RKO (cell line): ENCODE results near the gene COBLL1.
A peak's percentile ranks its signal among the peaks of the same experiment; 100 is the strongest.

Experiments used
- DNase-seq: peaks from one replicate; pipeline ENCODE4 v3.0.0-alpha.2; 2016; ENCODE audit warnings: low spot score

COBLL1 gene

DNA sequence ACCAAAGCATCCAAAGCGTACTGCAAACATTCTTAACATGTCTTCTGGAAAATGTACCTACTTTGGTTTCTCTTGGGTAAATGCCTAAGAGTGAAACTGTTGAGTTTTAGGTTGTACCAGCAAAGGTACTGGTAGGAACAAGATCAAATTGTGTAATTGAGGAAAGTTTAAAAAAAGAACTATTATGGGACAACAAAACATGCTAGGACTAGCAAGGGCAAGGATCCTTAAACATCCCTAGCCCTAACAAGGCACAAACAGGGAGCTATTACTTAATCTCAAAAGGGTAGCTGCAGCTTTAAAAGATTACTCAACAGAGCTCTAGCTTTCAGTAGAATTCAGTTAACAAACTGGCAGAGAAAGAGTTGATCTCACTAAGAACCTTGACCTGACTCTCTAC is 164.4 kb downstream of the COBLL1 start:
- no peak for DNase-seq

DNA sequence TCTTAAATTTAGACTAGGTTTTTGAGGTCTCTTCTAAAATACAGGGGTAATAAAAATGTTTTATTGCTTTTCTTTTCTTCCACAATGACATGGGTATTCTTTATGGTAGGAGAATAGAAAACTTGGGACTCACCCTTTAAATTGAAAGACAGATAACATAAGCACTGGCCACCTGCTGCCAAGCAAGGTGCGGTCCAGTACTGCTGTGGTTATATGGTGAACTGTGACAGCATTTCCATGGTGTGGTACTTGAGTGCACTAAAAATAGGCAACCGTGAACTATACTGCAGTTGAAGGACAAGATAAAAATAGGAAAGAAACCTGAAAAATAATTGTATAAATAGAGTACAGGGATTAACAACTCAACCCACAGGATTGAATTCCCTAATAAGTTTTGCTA is 165.9 kb downstream of the COBLL1 start:
- DNase-seq = no peak

GRCh38 chr2:164675027-164675426 is 166.6 kb downstream of the COBLL1 start:
- no peak for DNase-seq

DNA sequence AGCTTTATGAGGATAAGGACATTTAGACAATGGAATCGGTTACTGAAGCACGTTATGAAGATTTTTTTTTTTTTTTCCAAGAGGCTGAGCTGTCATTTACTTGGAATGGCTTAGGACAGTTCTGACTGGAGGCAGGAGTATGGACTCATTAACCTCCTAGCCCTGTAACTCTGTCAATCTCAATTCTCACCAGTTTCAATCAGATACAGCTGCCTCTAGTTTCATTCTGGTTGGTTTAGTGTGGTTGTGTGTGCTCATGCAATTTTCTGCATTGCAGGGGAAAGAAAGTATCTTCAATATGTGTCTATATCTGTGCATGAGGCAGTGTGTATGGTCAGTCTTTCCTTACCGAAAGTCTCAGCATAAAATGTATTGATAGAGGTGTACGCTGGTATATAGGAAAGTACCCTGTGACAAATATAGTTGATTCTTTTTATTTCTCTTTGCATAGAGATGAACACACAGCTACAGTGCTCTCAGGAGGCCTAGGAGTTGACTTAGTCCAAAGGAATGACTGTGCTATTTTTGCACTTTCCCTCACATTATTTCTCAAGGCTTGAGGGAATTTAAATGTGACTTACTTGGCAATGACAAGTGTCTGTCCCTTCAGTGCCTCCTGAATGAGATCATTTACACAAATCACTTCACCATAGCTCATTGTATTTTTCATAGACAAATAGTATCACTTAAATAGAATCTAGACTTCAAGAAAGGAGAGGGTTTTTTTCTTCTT is 169.8 kb downstream of the COBLL1 start:
- no peak for DNase-seq

DNA sequence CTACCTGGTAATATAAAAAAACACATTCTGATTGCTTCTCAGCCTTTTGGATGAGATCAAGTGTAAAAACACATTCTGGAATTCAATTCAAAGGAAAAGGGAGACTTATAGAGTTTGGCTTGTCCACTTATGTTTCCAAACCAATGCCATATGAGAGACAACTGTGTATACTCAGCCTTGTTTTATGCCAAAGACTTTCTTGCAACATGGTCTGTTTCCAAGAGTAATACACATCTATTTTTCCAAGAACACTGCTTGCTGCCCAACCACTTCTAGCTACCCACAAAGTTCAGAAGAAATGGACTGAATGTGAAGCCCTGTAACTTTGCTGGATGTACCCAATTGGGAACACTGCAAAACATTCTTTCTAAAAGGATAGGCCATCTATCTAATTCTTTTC is 172.3 kb downstream of the COBLL1 start:
- DNase-seq = no peak

GRCh38 chr2:164667566-164667965 is 174.1 kb downstream of the COBLL1 start:
- DNase-seq = no peak

- no peak for DNase-seq
These were observed 177.6 kb downstream of the COBLL1 start for GRCh38 chr2:164664070-164664469.

DNA sequence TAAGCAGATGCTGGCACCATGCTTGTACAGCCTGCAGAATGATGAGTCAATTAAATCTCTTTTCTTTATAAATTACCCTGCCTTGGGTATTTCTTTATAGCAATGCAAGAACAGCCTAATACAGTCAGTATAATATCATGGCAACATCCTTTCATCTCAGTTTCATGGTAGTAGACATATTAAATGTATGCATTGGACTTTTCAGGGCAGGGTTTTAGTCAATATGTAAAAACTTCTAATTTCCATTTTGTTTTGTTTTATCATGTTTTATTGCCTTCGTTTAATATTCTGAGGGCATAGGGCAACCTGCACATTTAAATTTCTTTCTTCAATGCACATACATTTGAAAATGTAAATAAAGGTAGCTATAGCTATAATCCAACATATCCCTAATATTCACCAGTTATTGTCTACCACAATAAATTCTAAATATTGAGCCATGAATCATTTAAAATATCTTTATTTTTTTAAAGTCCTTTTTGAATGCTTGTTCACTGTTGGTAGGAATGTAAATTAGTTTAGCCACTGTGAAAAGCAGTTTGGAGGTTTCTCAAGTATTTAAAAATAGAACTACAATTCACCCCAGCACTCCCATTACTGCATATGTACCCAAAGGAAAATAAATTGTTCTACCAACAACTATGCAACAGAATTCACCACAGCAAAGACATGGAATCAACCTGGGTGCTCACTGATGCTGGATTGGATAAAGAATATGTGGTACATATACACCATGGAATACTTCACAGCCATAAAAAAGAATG is 178.6 kb downstream of the COBLL1 start:
- no peak for DNase-seq

- no peak for DNase-seq
These were observed 179.6 kb downstream of the COBLL1 start for GRCh38 chr2:164662066-164662465.

- peak; percentile 7 for DNase-seq
These were observed 180.3 kb downstream of the COBLL1 start for GRCh38 chr2:164661349-164661748.

DNA sequence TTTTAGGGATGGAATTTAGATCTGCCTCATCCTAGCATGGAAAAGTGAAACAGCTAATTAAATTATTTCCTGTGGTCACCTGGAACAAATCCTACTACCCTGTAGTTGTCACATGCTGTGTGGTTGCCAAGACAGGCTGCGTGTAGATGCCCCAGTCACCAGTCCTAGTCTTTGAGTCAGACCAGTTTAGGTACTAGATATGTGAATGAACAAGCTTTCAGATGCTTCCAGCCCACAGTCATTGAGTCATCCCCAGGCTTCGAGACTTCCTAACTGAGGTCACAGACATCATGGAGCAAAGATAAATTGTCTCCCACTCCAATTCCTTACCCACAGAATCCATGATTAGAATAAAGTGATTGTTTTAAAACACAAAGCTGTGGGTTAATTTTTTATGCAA is 184.5 kb downstream of the COBLL1 start:
- DNase-seq = peak; percentile 35

GRCh38 chr2:164655750-164656149 is 185.9 kb downstream of the COBLL1 start:
- DNase-seq = no peak

DNA sequence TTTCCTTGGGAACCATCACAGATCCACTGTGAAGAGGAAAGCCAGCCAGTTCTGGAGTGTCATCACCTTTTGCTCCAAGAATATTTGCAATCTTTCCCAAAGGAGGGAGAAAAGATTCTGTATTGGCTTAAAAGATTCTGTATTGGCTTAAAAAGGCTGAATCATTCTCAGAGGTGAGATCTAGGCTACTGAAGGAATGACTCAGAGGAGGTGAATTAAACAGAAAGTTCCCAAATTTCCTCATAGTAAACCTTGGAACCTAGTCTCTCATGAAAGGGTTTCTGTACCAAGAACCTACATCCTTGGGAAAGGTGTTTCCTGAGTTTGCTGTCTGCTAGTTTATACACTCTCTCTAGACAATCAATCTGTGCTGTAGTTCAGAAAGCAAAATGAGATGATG is 186.3 kb downstream of the COBLL1 start:
- no peak for DNase-seq

GRCh38 chr2:164651361-164651760 is 190.3 kb downstream of the COBLL1 start:
- DNase-seq = no peak

DNA sequence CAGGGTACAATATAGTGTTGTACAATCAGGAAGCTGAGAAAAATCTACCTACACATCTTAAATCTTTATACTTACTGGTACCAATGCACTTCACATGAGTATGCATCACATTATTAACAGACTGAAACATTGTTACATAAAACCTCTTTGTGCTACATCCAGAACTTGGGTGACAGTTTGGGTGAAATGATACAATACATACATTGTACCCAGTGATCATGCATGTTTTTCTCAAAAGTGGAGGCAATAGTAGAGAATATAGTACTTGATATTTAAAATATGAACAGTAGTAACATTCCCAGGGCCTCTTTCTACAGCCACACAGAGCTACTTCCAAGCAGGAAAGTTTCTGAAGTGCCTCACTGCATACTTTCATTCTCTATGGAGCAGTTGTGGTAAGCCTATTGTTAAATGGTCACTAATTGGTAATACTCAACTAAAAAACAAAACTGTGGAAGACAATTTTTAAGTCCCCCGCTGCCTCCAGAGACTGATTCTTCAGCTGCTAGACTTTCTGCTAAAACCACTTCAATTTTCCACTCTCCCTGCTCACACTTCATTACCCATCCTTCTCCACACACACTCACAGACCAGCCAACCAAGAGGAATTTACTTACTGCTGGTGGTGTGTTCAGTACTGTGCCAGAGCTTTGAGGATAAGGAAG is 197.5 kb downstream of the COBLL1 start:
- DNase-seq = no peak

GRCh38 chr2:164642946-164643555 is 198.6 kb downstream of the COBLL1 start:
- DNase-seq = no peak

DNA sequence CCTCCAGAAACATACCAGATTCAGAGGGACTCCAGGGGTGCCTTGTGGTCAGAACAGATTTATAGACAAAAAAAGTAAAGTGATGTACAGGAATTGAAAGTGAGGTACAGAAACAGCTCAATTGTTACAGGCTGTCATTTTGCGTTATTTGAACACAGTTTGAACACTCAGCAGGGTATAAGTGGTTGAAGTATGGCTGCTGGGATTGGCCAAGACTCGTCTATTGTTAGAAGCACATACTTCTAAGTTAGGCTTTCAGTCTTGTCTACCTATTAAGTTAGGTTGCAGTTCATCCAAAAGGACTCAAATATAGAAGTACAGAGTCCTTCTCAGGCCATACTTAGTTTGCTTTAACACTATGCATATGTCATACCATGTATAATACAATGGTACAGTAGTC is 199.4 kb downstream of the COBLL1 start:
- DNase-seq = no peak
